Measurements from ENCODE around the gene FNBP1L.

- TF ChIP-seq POLR2AphosphoS5 (IDR thresholded peaks at IDR 0.05; ENCODE audit: borderline replicate concordance, low read depth, low read length): no peak
- no peak for TF ChIP-seq EZH2 (IDR thresholded peaks at IDR 0.05)
- TF ChIP-seq FOXP2 (optimal IDR thresholded peaks at IDR 0.05; ENCODE audit: control extremely low read depth, extremely low read length, insufficient read depth): no peak
These were observed 54.7 kb downstream of the FNBP1L start for GRCh38 chr1:93502571-93502970.

All from SK-N-MC (cell line).